Keratinocyte (primary cell): ENCODE measurements around the gene FIZ1. TPM values are rescaled to one million over a fixed set of nuclear protein-coding genes. Genes with fewer than 3 reads are reported as not detected.
A peak's percentile ranks its signal among the peaks of the same experiment; 100 is the strongest.

Experiments
- DNase-seq: peaks from one replicate; pipeline ENCODE4 v3.0.0-alpha.2; 2011; ENCODE audit warnings: low read depth, missing footprints, low spot score
- FAIRE-seq: peaks from 2 replicates; lab custom pipeline; 2011; peaks lifted over from hg19 to GRCh38; lab: Jason Lieb, UNC
- H2AFZ ChIP-seq: 2 replicates; pipeline ENCODE4 v1.6.0; 2012; ENCODE audit warnings: low read length, control low read depth, inconsistent platforms; ENCODE audit not compliant: control insufficient read depth
- H3K27ac ChIP-seq: 2 replicates; pipeline ENCODE4 v1.5.1; 2011; ENCODE audit warnings: low read length; ENCODE audit not compliant: control insufficient read depth, insufficient read depth
- H3K27me3 ChIP-seq: 3 replicates; pipeline ENCODE4 v1.6.0; 2011; ENCODE audit warnings: low read length; ENCODE audit not compliant: control insufficient read depth, insufficient read depth; ENCODE audit errors: extremely low read depth
- H3K36me3 ChIP-seq, 2 experiments: 2 replicates in 1 of 2; 3 replicates in 1 of 2; pipeline ENCODE4 v1.5.1; 2011; ENCODE audit warnings: low read length in 2 of 2, mild to moderate bottlenecking in 1 of 2; ENCODE audit not compliant: control insufficient read depth in 2 of 2, insufficient read depth in 2 of 2; ENCODE audit errors: extremely low read depth in 1 of 2
- H3K4me1 ChIP-seq: 3 replicates; pipeline ENCODE4 v1.5.1; 2011; ENCODE audit warnings: low read length; ENCODE audit not compliant: control insufficient read depth, insufficient read depth; ENCODE audit errors: extremely low read depth
- H3K4me2 ChIP-seq: 3 replicates; pipeline ENCODE4 v1.6.0; 2011; ENCODE audit warnings: low read depth, low read length; ENCODE audit not compliant: control insufficient read depth, insufficient read depth; ENCODE audit errors: extremely low read depth
- H3K4me3 ChIP-seq, 3 experiments: fragments of 200-600 bp in 1 of 3; sonication (generic) in 1 of 3; 2 replicates in 2 of 3; 3 replicates in 1 of 3; pipeline ENCODE4 v1.5.1; 2011 to 2016; ENCODE audit warnings: low read length in 3 of 3, mild to moderate bottlenecking in 3 of 3, control low read depth in 2 of 3, inconsistent platforms in 1 of 3, low read depth in 1 of 3, mixed read lengths in 1 of 3, mixed run types in 1 of 3, moderate library complexity in 1 of 3; ENCODE audit not compliant: control insufficient read depth in 2 of 3, insufficient read depth in 2 of 3; ENCODE audit errors: extremely low read depth in 1 of 3
- H3K79me2 ChIP-seq: 2 replicates; pipeline ENCODE4 v1.6.0; 2012; ENCODE audit warnings: low read length; ENCODE audit not compliant: control insufficient read depth, insufficient read depth
- H3K9ac ChIP-seq: 3 replicates; pipeline ENCODE4 v1.6.0; 2011; ENCODE audit warnings: low read length; ENCODE audit not compliant: control insufficient read depth, insufficient read depth; ENCODE audit errors: extremely low read depth
- H3K9me1 ChIP-seq: 3 replicates; pipeline ENCODE4 v1.6.0; 2011; ENCODE audit warnings: low read length; ENCODE audit not compliant: control insufficient read depth, insufficient read depth; ENCODE audit errors: extremely low read depth
- H3K9me3 ChIP-seq: 2 replicates; pipeline ENCODE4 v1.5.1; 2012; ENCODE audit warnings: low read depth, low read length; ENCODE audit not compliant: control insufficient read depth
- H4K20me1 ChIP-seq: 3 replicates; pipeline ENCODE4 v1.6.0; 2011; ENCODE audit warnings: low read length; ENCODE audit not compliant: control insufficient read depth, insufficient read depth; ENCODE audit errors: extremely low read depth
- CTCF ChIP-seq, 3 experiments: IDR thresholded peaks in 1 of 3; conservative IDR thresholded peaks in 1 of 3; optimal IDR thresholded peaks in 1 of 3; 2 replicates in 2 of 3; 3 replicates in 1 of 3; pipeline versions ENCODE3 to v1.5.1; 2011; ENCODE audit warnings: low read length in 3 of 3, mild to moderate bottlenecking in 3 of 3, moderate library complexity in 2 of 3, control low read depth in 1 of 3, inconsistent platforms in 1 of 3; ENCODE audit not compliant: insufficient read depth in 2 of 3; ENCODE audit errors: extremely low read depth in 1 of 3
- EZH2 ChIP-seq: IDR thresholded peaks from one replicate; pipeline ENCODE4 v1.6.1; 2012; ENCODE audit warnings: inconsistent platforms, mild to moderate bottlenecking, low read length, moderate library complexity
- dilution Hi-C: fragments of 300-500 bp; cut with MboI; formaldehyde crosslinking; loops from one replicate; pipeline ENCODE4 v1.7.0; 2020; ENCODE audit warnings: low sequenced_read_pairs; ENCODE audit not compliant: extremely low pct_ligation_motif_present
- polyA plus RNA-seq, 5 experiments: library from polyadenylated mRNA; depleted of rRNA in 3 of 5; stranded (reverse) in 3 of 5; stranded (forward) in 1 of 5; unstranded in 1 of 5; fragments of >200 nt; gene quantifications; 1 replicate in 1 of 5; 2 replicates in 3 of 5; 3 replicates in 1 of 5; pipeline versions ENCODE4 v1.2.1 to v1.2.3, GENCODE V29; 2011 to 2012; ENCODE audit warnings: missing spikeins in 2 of 5, low read depth in 1 of 5, low replicate concordance in 1 of 5

FIZ1 gene
- polyA plus RNA-seq, 1 donor (not counting 4 experiments of a cell fraction or from before 2014, with no cell fraction given) = 2.7 TPM

DNA sequence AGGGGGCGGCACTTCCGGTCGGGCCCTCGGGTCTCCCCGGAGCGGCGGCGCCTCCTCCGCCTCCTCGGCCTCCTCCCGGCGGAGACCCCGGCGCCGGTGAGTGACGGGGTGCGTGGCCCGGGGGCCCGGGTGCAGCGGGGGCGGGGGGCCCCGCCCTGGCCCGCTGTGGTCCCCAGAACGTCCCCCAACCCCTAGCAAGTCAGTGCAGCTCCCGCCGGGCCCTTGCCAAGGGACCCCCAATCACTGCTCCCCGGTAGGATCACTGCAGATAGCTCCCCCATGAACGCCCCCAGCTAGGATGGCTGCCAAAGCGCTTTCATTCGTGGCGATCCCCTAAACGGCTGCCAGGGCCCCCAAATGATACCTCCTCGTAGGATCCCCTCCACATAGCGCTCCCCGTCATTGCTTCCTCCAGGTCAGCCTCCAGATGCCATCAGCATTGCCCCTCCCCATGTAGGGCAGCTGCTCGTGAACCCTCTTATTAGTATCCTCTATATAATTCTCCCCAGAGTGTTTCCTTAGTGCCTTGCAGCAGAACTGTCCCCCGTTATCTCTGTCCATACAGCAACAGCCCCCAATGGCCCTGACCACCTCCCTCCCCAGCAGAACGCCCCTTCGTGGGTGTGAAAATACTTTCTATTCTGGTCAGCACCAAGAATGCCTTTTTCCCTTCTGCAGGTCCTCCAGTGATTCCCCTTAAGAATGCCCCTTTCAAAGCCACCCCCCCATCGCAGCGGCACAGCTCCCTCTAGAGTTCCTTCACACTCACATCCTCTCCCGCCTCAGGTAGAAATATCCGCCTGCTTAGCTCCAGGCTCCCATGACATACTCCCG lies 6.5 kb upstream of the FIZ1 start, which contains the start of gene ZNF865:
ZNF865 (plus strand) TSS at position 11 of the 834 bp plus-strand sequence. CDS start 7,972 bp downstream, outside the sequence.
- Histone ChIP-seq H3K9me1 (no peaks in the 10 kb centered on the region), H2AFZ (peak within 1 kb of the TSS; percentile 63), H3K79me2 (peaks cover 44% of the 10 kb centered on the region), H3K4me1 (peaks cover 21% of the 10 kb centered on the region), H3K4me2 (peak within 1 kb of the TSS; percentile 95), H3K4me3 (peak within 1 kb of the TSS; percentile 61 to 73 (median 72)), H4K20me1 (no peaks in the 10 kb centered on the region), H3K9ac (peak within 1 kb of the TSS; percentile 84), H3K27ac (peak within 1 kb of the TSS; percentile 67), H3K36me3 (peaks cover 11 to 14% of the 10 kb centered on the region in 2 experiments), H3K27me3 (no peaks in the 10 kb centered on the region), H3K9me3 (no peaks in the 10 kb centered on the region)
- dilution Hi-C loops = no loop called here
- no peak for TF ChIP-seq EZH2
- peak; percentile 88 to 91 (median 91) for TF ChIP-seq CTCF (optimal IDR thresholded peaks at IDR 0.05 in 1 of 3, IDR thresholded peaks at IDR 0.05 in 1 of 3, conservative IDR thresholded peaks at IDR 0.05 in 1 of 3; ENCODE audit: extremely low read depth in 1 of 3, insufficient read depth in 2 of 3, low read length in 3 of 3)
- DNase-seq = no peak
- peak; percentile 86 for FAIRE-seq

DNA sequence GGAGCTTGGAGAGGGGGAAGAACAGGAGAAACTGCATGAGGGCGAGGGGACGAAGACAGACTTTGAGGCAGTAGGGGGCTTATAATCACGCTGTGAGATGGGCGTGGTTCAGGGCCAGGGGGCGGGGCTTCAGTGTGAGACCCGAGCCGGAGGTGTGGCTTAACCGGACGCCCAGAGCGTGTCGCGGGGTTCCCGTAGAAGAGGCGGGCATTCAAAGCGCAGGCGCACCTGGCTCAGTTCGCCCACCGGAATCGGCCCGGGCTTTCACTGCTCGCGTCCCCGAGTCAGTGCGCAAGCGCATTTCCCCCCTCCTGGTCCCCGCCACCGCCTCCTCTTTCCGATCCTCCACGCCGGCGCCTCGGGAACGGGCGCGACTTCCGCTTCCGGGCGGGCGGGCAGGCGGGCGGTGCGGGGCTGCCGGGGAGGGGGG lies 5.9 kb upstream of the FIZ1 start:
- no peaks in the 10 kb centered on the region for H3K27me3 ChIP-seq
- TF ChIP-seq CTCF (optimal IDR thresholded peaks at IDR 0.05 in 1 of 3, IDR thresholded peaks at IDR 0.05 in 1 of 3, conservative IDR thresholded peaks at IDR 0.05 in 1 of 3; ENCODE audit: extremely low read depth in 1 of 3, insufficient read depth in 2 of 3, low read length in 3 of 3) (no peak), EZH2 (no peak)
- DNase-seq = peak; percentile 89
- peaks cover 7 to 11% of the 10 kb centered on the region in 2 experiments for H3K36me3 ChIP-seq
- peaks cover 38% of the 10 kb centered on the region for H3K79me2 ChIP-seq
- no peaks in the 10 kb centered on the region for H4K20me1 ChIP-seq
- FAIRE-seq = no peak
- no peaks in the 10 kb centered on the region for H3K9me1 ChIP-seq
- no peaks in the 10 kb centered on the region for H3K9me3 ChIP-seq
- dilution Hi-C loops = no loop called here
- H3K27ac ChIP-seq = peak overlapping the region; percentile 67
- H3K4me2 ChIP-seq = peak overlapping the region; percentile 95
- H2AFZ ChIP-seq = peak overlapping the region; percentile 63
- peak overlapping the region; percentile 47 for H3K9ac ChIP-seq
- H3K4me1 ChIP-seq = peaks cover 23% of the 10 kb centered on the region
- H3K4me3 ChIP-seq = peak overlapping the region; percentile 61 to 72 (median 65)
